Right hindlimb (tissue), 1 donor: ENCODE results near the gene NFU1.

Experiments
- DNase-seq: peaks from one replicate; pipeline ENCODE4 v3.0.0-alpha.2; 2018

The NFU1 gene

DNA sequence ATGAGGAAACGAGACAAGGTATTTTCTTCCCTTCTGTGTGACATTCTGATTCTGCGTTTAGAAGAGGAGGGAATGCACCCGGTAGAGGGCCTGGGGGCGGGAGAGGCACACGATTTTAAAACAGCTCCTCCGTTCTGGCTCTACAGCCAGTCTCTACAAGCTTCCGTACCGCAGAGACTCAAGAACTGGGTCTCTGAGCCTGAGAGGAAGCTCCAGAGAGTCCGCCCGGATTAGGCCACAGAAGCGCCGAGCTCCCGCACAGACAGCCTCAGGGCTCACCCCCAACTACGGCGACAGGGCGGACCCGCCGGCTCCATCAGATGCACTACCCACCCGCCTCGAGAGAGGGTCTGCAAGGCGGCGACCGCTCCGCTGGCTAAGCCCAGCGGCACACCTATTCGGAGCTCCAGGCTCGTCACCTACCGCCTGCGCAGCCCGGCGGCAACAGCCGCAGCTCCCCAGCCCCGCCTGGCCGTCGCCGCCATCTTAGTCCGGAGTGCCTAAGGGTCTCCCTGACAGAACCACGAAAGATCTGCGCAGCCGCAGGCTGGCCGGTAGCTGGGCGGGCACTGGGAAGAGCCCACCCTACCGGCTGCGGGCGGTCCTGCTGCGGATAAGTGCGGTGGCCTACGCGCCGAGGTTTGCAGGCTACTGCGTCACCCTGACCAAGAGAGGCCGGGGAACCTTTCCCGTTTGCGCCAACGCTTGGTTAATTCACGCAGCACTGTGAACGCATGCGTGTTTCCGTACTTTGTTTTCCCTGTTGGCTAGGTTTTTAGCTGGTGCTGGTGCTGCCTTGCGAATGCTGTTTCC is at the start of gene NFU1:
Gene NFU1, minus strand, starts transcription at position 498 of the 813 bp plus-strand sequence. Its CDS starts 13 bp downstream, at position 485.
- peak; percentile 98 for DNase-seq

DNA sequence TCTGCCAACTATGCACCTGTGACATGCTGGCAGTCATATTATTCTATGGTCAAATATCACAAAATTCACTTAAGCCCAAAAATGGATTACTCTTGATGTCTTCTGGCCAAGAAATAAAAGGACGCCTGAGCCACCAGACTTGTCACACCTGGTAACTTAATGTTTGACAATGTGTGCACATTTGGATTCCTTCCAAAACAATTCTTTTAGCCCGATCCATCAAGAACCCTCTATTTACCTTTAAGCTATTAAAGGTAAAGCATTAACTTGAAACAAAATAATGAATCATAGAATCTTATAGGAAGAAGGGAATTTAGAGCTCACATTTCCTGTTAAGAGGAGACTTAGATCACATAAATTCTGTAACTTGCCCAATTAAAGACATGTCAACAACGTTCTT is 46.5 kb upstream of the NFU1 start:
- no peak for DNase-seq

DNA sequence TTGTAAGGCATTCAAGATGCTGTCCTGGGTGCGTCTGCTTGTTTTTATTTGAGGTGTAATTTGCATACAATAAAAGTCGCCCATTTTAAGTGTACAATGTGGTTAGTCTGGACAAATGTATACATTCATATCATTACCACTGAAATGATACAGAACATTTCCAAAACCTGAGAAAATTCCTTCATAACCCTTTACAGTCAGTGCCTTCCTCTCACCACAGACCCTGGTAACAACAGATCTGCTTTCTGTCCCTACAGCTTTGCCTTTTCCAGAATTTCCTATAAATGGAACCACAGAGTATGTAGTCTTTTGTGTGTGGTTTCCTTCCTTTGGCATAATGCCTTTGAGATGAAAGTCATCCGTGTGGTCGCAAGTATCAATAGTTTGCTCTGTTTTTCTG is 45.8 kb upstream of the NFU1 start:
- DNase-seq = no peak

DNA sequence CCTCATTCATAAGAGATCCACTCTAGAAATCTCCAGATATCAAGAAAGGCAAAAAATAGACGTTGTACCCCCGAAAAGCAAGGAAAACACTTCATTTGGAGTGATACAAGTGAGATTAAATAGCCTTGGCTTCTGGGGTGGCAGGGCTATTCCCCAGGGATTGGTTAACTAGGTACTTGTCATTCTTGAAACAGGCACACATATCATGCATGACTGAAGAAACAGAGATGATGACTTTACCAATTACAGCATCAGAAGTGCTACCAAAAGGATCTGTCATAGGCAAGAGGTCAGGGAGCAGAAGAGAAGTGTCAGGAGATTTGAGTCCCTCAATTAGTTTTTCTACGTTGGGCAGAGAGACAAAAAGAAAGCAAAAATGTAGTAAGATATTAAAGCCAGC is 45.2 kb upstream of the NFU1 start:
- no peak for DNase-seq

DNA sequence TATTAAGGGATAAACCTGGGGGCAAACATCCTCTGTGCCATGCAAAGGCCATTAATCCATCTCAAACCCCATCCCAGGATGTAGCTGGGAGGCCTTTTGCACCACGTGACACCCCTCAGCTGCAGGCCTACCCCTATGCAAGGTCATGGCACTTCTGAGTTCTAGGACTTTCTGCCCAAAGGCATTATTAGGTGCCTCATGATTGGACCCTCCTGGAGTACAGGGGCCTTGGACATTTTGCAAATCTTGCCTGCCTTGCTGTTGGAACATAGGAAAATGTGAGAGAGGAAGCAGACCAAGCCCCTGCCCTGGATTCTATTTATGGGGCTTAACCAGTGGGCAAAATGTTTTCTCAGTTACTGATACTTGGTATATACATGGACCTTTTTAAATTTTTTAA is 44.2 kb upstream of the NFU1 start:
- no peak for DNase-seq

DNA sequence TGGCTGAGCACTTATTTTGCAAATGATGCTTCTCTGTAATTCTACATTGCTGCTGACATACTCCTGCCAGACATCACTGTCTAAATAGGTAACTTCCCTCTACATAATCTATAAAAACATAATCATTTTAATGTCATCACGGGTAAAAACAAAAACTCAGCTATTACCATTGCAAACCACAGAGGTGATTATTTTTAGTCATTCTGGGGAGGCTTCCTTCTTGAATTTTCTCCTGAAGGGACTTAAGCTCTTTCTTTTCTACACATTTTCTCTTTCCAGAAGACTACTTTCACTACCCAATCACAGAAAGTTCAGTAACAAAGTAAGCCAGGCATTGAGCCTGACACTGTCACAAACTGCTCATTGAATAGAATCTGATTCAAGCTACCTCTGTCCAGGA is 40.4 kb upstream of the NFU1 start:
- DNase-seq = no peak

DNA sequence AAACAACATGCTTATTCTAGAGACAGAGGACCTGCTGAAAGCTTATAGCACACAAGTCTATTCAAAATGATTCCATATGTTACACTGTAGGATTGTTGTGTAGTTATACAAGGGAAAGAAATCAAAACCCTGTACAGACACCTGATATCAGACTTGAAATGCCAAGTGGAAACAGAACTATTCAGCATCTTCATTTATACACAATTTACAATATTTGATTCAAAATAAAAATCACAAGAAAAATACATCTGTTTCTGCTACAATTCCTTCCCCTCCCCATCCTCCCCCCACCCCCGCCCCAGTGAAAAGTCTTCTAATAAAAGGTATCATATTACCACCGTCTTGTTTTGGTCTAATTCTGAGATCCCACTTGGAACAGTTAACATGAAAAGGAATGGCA is 37.5 kb upstream of the NFU1 start:
- DNase-seq = no peak

DNA sequence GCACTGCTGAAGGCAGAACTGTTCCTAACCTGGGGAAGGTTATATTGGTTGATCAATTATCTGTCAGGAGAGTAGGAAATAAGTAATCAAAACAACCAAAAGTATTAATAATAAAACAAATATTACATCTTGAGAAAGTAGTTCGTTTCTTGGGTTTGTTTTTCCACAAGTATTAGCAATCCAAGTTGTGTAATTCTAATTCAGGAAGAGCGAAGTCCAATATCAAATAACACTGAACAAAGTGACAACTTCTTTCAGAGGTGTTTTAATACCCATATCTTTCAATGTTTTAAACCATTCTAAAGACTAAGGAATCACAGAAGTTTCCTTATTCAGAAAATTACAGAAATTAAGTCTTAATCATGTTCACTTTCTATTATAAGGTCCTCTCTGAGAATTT is 34.6 kb upstream of the NFU1 start:
- no peak for DNase-seq

DNA sequence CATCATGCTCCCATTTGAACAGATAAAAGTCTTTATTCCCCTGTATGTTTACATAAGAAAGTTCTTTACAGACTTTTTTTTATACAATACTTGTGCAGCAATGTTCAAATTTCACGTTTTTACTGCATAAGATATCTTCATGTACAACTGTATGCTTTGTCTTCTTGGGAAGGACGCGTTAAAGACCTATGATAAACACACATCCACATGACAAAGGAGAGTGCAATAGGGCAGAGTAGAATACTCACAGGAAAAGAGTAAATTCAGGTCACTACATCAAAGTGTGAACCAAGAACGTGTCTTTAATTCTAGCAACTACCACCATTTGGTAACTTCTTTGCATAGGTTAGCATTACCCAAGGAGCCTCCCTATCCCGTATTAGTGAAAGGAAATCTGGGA is 33.7 kb upstream of the NFU1 start:
- DNase-seq = no peak

GRCh38 chr2:69469784-69470183 is 32.5 kb upstream of the NFU1 start:
- DNase-seq = no peak

DNA sequence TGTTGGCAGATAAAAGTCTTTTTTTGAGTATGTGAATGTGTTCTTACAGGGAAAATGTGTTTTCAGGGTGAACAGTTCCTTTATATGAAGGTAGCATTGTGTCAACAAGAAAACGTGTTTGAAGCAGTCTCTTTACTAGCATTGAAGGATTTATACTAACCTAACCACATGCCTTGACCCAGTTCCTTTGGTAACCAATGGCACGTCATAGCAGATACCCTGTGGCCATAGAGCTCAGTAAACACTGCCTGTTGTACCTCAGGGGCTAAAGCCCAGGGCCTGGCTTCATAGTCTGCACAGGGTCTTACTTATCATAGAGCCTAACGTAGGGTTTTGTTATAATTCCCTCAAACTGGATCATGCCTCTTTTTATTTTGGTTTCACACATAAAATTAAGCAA is 32.1 kb upstream of the NFU1 start:
- no peak for DNase-seq

DNA sequence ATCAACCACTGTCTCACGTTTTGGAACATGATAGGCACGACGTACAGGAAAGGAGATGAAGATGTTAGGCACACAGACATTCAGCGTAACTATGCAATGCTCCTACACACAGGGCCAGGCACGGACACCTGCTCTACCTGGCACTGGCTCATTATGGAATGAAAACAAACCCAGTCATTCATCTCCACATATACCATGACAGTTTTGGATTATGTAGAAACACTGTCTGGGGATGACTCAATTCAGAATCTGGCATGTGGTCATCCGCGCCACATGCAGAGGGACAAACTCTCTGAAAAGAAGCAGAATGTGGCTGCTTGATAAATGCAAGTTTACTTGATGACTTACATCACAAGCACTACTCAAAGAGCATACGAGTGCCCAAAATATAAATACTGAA is 29.5 kb upstream of the NFU1 start:
- no peak for DNase-seq

DNA sequence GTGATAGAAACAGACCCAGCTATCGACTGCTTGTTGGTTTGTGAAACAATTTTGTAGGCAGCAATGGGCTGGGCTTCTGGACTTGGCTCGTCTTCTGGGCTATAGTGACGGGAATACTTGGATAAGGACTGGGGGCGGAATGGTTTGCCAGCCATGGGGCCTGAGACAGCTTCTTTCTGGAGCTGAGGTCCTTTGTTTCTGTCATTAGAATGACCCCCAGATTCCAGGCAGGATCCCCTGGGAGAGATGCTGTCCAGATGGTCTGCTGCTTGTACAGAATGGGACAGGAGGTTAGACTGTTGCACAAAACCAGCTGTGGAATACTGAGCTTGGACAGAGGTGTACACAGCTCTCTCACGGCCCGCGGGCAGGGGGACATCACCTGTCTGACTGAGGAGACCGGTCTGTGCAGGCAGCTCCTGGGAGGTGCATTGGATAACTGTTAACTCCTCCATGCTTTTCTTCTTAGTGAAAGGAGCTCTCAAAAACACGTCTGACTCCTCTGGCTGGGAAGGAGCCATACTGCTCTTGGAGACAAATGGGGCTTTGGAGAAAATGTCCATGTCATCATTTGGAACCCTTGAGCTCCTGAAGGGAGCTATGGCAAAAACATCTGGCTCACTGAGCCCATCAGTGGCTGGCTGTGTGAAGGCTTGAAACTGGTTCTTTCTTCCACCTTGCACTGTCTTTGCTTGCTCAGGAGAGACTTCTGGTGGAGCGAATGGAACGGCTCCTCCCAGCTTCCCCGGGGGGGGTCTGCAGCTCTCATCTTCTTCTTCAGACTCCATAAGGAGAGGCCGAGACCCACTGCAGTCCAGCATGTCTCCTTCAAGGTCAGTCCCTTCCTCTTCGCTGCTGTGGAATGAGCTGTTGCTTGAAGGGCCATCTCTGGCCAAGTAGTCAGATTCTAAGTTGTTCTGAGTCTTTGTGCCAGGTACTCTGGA is 28.6 kb upstream of the NFU1 start:
- DNase-seq = peak; percentile 59

DNA sequence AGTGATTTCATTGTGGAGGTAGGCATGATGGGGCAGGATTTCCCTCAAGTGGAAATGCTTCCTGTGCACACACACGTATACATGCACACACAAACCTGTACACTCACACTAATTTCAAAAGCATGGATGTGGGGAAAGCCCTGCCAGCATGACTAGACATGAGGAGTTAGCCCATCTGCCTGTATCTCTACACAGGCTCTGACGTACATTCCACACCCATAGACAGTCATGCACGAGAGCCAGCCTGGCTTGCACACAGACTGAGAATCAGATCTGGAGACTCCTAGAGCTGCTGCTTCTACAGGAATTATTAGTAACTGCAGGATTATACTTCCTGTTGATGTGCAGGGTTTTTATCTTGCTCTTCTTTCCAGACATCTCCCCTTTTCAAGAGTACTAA is 27.3 kb upstream of the NFU1 start:
- DNase-seq = no peak

DNA sequence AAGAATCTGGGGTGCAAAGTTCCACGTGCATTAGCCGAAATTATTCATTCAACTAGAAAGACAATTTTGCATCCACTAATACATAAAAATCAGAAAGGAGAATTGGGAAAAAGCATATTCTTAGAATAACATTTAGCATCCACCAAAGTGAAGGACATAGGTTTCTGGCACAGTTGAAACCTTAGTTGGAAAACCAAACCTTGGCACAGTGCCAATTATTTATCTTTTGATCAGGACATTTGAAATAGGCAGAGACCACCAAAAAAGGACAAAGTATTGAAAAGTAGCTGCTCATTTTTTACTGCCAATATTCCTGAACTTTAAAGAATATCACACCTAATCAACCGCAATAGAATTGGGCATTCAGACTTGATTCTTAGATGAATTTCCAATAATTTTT is 25.5 kb upstream of the NFU1 start:
- DNase-seq = no peak

DNA sequence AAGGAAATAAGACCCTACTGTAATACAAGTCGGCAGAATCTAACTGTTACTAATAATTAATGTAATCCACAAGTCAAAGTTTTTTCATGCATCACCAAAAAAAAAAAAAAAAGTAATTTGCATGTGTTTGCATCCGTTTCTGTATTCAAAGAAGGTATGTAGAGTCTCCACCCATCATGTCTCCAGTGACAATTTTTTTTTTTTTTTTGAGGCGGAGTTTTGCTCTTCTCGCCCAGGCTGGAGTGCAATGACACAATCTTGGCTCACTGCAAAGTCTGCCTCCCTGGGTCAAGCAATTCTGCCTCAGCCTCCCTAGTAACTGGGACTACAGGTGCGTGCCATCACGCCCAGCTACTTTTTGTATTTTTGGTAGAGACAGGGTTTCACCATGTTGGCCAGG is 24.2 kb upstream of the NFU1 start:
- no peak for DNase-seq

DNA sequence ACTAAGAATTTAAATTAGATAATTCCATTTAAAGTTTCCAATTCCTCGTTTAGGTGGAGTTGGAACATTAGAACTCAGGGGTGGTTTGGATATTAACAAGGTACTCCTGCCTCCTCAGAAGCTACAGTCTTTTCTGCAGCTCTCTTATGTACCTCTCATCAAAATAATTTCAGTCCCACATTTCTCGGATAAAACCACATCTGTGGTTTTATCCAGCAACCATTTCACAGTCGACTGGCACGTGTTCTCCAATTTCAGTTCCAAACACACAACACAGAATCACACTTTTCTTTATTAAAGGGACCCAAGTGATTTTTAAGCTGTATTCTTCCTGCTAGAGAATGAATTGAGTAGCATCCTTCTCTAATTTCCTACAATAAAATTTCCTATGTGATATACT is 22.7 kb upstream of the NFU1 start:
- no peak for DNase-seq

GRCh38 chr2:69456950-69457445 is 19.8 kb upstream of the NFU1 start:
- DNase-seq = no peak

DNA sequence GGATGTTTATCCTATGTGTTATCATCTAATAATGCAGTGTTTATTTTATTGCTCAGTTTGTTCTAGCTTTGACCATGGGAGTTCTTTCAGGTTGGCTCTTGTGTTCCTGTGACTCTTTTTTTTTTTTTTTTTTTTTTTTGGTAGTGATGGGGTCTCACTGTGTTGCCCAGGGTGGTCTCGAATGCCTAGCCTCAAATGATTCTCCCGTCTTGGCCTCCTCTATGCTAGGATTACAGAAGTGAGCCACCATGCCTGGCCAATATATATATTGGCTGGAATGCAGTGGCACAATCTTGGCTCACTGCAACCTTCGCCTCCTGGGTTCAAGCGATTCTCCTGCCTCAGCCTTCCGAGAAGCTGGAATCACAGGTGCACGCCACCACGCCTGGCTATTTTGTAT is 18.9 kb upstream of the NFU1 start:
- no peak for DNase-seq

DNA sequence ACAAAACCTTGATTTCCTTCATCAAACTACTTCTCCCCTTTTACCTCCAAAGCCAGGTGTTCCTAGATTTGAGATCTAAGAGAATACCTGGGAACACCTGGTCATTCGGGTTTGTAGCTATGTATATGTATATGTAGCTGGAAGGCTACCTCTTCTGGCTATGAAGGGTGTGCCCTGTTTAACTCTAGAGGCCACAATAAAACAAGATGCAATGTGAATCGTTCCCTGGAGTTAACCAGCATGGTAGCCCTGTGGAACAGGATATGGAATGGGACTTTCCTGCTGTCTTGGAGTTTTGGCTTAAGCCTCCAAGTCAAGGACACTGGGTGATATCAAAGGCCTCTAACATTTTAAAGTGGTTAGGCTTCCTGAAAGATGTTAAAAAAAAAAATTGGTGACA is 17.7 kb upstream of the NFU1 start:
- no peak for DNase-seq

GRCh38 chr2:69453475-69454129 is 16.4 kb upstream of the NFU1 start:
- DNase-seq = no peak

DNA sequence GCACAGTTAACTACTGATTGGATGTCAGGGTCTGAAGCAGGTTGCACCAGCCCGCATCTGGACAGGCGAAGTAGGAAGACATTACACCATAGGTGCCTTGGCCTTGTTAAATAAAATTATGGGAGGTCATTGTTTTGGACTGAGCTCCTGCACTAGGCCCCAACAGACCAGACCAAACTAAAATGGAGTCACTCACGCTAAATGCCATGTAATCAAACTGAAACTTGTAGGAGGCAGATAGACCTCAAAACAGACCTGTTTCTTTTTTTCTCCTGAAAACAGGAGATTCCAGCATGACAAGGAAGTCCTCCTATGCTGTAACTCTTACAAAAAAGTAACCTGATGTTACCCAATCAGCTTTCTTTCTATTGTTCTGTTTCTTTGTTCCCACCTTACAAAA is 15.5 kb upstream of the NFU1 start:
- DNase-seq = no peak

DNA sequence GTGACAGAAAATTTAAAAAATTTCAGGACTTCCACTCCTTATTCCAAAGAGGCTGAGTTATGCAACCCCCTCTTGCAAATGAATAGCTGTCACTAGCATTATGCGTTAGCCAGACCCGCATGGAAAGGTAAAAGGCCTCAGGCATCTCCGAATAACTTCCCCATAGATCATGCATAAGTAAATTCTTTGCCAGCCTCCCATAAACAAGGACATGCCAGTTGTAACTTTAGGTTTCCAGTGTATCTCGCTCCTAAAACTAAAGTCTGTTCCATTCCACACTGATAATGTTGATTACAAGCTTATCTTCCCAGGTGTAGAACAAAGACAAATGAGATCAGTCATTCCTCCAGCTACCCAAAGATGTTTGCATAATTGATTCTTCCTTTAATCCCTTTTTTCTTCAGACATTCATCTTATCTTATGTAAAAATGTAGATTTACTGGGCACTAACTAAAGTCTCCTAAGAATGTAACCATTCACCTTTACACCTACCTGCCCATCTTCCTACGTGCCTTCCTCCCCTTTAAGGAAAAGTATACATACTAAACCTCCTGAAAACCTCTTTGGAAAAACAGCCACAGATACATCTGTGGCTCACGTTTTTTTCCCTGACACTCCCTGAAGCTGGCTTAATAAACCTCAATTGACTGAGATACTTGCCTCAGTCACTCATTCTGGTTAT is 13.6 kb upstream of the NFU1 start:
- no peak for DNase-seq
